ENCODE measurements around the gene PRRG1. TPM values are rescaled to one million over a fixed set of nuclear protein-coding genes. Genes with fewer than 3 reads are reported as not detected.
A peak's percentile ranks its signal among the peaks of the same experiment; 100 is the strongest.
"Not testable (repeated sequence)": the region's sequence is repeated elsewhere in the genome, so short reads cannot be mapped to it uniquely, and the experiment has no call there.

The PRRG1 gene
- polyA plus RNA-seq, 1 experiment = 15.4 TPM

- no peak overlapping the region for H3K4me3 ChIP-seq (ENCODE audit: low read depth, low read length)
- no peak for TF ChIP-seq CTCF (IDR thresholded peaks at IDR 0.05; ENCODE audit: insufficient read depth, low read depth, low read length)
- no peak for DNase-seq (ENCODE audit: low read depth)
- no peaks in the 10 kb centered on the region for H3K36me3 ChIP-seq (ENCODE audit: control insufficient read depth, insufficient read depth, low read length)
- H3K27me3 ChIP-seq (ENCODE audit: control insufficient read depth, insufficient read depth, low read length) = no peaks in the 10 kb centered on the region
- ChIA-PET POLR2A (no interaction called here), CTCF (no interaction called here)
Observed at GRCh38 chrX:37488323-37488722, 139.2 kb downstream of the PRRG1 start.

- TF ChIP-seq CTCF (IDR thresholded peaks at IDR 0.05; ENCODE audit: insufficient read depth, low read depth, low read length) = no peak
- Histone ChIP-seq H3K36me3 (ENCODE audit: control insufficient read depth, insufficient read depth, low read length) (no peaks in the 10 kb centered on the region), H3K27me3 (ENCODE audit: control insufficient read depth, insufficient read depth, low read length) (no peaks in the 10 kb centered on the region), H3K4me3 (ENCODE audit: low read depth, low read length) (no peak overlapping the region)
- POLR2A ChIA-PET = no interaction called here
- CTCF ChIA-PET = no interaction called here
- no peak for DNase-seq (ENCODE audit: low read depth)
Observed at GRCh38 chrX:37491686-37492085, 142.5 kb downstream of the PRRG1 start.

GRCh38 chrX:37495760-37496159 is 146.6 kb downstream of the PRRG1 start:
- H3K4me3 ChIP-seq (ENCODE audit: low read depth, low read length); DNase-seq (ENCODE audit: low read depth); H3K36me3 ChIP-seq (ENCODE audit: control insufficient read depth, insufficient read depth, low read length); CTCF ChIA-PET; H3K27me3 ChIP-seq (ENCODE audit: control insufficient read depth, insufficient read depth, low read length); POLR2A ChIA-PET: not testable (repeated sequence)
- 0 out of 2 replicates have a peak, but pooled peaks have one; percentile 9 for TF ChIP-seq CTCF (IDR thresholded peaks at IDR 0.05; ENCODE audit: insufficient read depth, low read depth, low read length)

- POLR2A ChIA-PET; H3K27me3 ChIP-seq (ENCODE audit: control insufficient read depth, insufficient read depth, low read length); H3K36me3 ChIP-seq (ENCODE audit: control insufficient read depth, insufficient read depth, low read length); H3K4me3 ChIP-seq (ENCODE audit: low read depth, low read length); DNase-seq (ENCODE audit: low read depth); CTCF ChIA-PET: not testable (repeated sequence)
Observed at GRCh38 chrX:37497126-37497525, 148.0 kb downstream of the PRRG1 start.

GRCh38 chrX:37498323-37498722 is 149.2 kb downstream of the PRRG1 start:
- H3K4me3 ChIP-seq (ENCODE audit: low read depth, low read length); DNase-seq (ENCODE audit: low read depth); H3K27me3 ChIP-seq (ENCODE audit: control insufficient read depth, insufficient read depth, low read length); H3K36me3 ChIP-seq (ENCODE audit: control insufficient read depth, insufficient read depth, low read length); CTCF ChIA-PET; POLR2A ChIA-PET: not testable (repeated sequence)

GRCh38 chrX:37499649-37500048 is 150.5 kb downstream of the PRRG1 start:
- H3K4me3 ChIP-seq (ENCODE audit: low read depth, low read length); H3K27me3 ChIP-seq (ENCODE audit: control insufficient read depth, insufficient read depth, low read length); DNase-seq (ENCODE audit: low read depth); POLR2A ChIA-PET; CTCF ChIA-PET; H3K36me3 ChIP-seq (ENCODE audit: control insufficient read depth, insufficient read depth, low read length): not testable (repeated sequence)

- no peak for DNase-seq (ENCODE audit: low read depth)
- POLR2A ChIA-PET = no interaction called here
- H3K4me3 ChIP-seq (ENCODE audit: low read depth, low read length) = no peak overlapping the region
- CTCF ChIA-PET = interaction anchor here (0.8 kb wide), 1 partner anchor 14 kb away, joined by 4 read pairs; no protein-coding TSS in a partner anchor
- no peaks in the 10 kb centered on the region for H3K36me3 ChIP-seq (ENCODE audit: control insufficient read depth, insufficient read depth, low read length)
- TF ChIP-seq CTCF (IDR thresholded peaks at IDR 0.05; ENCODE audit: insufficient read depth, low read depth, low read length) = no peak
- no peaks in the 10 kb centered on the region for H3K27me3 ChIP-seq (ENCODE audit: control insufficient read depth, insufficient read depth, low read length)
Observed at GRCh38 chrX:37504991-37505390, 155.8 kb downstream of the PRRG1 start.
